NCI-H1105 treated with DMSO at 0.1 percent for 48 hours (cell line): Measurements from ENCODE around the gene ZNF337.
"Not testable (repeated sequence)": the region's sequence is repeated elsewhere in the genome, so short reads cannot be mapped to it uniquely, and the experiment has no call there.

Source experiments
- DNase-seq: peaks from one replicate; lab custom pipeline; 2025; lab: John Stamatoyannopoulos, UW

The ZNF337 gene

DNA sequence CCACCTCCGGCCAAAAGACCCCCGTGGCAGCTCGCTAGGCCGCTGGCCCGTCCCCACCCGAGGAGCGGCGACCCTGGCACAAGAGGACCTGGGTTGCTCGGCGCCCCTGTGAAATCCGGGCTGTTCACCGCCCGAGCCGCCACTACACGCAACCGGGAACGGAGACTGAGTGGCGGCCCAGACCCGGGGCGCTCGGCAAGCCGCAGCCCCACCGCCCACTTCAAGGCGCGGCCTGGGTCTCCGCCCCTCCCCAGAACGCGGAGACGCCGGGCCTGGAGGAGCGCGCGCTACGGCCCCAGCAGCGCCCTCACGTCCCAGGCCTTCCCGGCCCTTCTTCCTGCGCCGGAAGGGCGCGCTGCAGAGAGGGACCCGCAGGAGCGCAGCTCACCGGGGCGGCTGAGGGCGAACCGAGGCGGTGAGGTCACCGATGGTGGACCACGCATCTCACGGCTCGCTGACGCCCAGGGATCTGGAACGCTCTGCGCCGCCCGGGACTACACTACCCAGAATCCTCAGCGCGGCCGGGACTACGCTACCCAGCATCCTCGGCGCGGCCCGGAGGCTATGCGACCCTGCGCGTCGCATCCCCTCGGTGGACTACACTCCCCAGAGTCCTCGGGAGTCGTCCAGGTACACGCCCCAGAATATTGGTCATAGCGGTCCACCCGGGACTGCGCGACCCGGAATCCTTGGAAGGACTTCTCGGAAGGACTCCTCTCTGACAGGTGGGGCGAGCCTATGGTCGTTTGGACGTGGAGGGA is at the start of gene ZNF337:
Gene ZNF337 (minus strand): TSS at position 483 of the 761 bp plus-strand sequence. CDS start 10,436 bp downstream, outside the sequence.
- DNase-seq = peak; percentile 96

DNA sequence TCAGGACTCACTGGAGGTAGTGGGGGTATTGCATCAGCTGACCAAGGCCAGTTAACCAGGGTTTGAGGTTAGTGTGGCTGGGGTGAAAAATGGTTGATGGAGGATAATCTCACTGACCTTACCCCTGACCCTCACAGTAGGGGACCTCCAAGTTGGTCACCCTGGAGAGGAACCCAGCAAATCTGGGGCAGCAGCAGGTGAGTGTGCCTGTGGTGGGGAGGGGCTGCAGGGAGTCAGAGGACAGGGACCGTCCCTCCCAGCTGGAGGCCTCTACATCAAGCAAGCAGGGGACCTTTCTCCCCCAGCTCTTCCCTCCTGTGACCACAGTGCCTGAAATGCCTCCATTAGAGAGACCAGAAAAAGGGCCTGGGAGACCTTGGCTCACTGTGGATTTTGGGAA is 49.1 kb upstream of the ZNF337 start:
- no peak for DNase-seq

DNA sequence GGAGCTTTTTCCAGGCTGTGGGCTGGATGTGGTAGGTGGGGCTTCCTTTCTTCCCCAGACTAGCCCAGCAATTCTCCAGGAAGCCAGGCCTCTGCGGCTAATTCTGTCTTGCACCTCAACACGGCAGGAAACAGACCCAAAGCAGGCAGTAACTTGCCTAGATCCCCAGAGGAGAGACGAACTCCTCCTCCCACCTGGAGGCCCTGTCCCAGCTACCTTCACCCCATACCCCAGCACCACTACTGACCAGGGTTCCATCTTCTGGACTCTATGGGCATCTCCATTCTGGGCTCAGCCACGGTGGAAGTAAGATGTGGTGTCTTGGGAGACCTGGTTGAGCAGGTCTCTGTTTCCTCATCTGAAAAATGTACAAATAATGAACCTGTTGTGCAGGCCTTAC is 48.4 kb upstream of the ZNF337 start:
- DNase-seq = no peak

DNA sequence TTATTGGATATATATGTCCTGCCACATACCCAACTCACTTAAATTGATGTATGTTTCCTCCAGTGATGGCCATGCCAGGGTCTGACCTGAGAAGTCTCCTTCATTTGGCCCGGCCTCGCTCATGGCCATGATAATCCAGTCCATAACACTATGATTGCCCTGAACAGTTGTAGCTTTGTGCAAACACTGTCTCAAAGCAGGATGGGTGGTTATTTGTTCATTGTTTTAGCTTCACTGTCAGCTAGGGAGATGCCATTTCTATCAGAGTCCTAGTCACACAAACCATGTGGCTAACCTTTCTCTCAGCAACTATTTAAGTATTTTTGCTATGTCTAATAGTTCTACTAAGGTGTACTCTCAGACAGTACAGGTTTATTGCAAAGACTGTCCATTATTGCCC is 47.6 kb upstream of the ZNF337 start:
- no peak for DNase-seq

DNA sequence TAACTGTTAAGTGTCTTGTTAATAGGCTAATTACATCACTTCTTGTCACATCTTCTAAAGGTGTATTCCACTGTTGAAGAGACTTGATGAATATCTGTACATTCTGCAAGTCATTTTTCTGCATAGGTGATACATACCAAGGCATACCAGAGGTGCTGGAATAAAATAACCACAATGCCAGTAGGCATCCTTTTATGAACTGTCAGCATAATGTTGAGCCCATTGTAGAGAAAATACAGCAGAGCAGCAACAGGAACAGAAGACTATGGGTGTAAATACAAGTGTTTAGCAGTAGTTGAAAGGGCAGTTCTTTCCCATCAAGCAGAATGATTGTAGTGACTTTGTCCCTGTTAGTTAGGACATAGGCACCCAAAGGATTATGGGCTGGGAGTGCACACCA is 44.4 kb upstream of the ZNF337 start:
- no peak for DNase-seq

DNA sequence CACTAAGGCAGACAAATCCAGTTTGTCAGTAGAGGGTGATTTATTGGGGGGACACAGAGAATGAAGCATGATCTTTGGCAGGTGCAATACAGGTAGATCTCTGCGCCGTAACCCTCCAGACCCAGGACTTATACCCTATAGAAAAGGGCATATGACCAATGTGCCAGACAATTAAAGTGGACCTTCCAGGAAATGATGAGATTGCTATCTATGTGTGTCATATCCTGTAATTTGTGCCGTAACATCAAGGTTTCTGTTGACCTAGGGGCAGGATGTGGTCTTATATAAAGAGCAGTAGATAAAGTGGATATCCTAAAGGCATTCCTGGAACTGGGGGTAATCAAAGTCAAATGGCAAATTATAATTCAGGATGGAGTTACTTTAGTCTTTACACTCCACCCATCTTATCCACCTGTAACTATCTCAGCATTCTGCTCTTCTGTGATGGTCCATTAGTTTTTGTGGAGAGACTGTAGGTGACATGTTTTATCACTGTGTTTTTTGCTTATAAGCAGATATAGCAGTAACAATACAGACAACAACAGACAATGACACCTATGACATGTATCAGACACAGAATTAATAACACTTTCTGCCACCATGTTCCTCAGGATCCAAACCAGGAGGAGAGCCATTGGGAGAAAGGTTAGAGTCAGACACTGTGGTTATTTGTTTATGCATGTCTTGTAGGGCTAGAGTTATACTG is 43.1 kb upstream of the ZNF337 start:
- no peak for DNase-seq

DNA sequence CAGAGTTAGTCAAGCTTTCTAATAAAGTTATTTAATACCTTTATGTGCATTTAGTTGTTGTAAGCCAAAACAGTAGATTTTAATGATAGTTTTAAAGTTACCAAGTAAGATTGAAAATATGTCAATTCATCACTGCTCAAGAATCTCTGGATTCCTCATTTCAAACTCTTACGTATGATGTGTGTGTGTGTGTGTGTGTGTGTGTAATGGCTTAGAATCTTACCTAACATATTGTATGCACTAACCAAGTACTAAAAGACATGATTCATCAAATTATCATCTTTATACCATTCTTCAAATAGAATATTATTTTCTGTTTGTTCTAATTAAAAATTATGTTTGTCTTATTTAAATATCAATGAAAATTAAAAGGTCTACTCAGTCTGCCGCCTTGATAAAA is 41.5 kb upstream of the ZNF337 start:
- DNase-seq = no peak

DNA sequence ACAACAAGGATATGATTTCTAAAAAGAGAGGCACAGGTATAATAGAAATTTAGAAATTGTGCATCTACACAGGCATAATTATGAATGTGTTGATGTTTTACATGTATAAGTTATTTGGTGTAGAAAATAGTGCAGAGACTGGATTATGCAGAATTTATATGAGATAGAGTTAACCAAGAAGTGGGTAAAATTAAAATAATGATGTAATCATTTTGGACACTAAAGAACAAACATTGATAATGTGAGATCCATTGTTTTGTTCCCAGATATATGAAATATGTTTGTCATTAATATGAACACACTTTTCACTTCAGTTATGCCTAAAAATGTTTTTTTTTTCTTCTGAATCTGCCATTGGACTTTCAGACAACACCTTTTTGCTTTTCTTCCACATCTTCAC is 37.2 kb upstream of the ZNF337 start:
- DNase-seq = no peak

DNA sequence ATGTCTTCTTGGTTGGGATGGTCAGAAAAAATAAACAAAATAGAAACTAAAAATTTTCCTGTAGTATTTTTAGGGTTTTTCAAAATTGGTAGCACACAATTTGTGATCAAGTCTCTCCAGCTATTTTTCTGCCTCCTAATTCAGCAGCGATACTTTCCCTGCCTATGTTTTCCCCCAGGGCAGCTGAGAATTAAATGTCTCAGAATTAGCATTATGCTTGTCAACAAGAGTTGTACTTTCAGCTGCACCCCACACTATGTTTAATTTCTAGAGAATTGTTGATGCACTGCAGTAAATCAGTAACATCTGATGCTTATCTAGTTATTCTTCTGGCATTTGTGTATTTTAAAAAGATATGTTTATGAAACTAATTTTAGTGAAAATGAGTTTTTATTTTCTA is 34.2 kb upstream of the ZNF337 start:
- no peak for DNase-seq

DNA sequence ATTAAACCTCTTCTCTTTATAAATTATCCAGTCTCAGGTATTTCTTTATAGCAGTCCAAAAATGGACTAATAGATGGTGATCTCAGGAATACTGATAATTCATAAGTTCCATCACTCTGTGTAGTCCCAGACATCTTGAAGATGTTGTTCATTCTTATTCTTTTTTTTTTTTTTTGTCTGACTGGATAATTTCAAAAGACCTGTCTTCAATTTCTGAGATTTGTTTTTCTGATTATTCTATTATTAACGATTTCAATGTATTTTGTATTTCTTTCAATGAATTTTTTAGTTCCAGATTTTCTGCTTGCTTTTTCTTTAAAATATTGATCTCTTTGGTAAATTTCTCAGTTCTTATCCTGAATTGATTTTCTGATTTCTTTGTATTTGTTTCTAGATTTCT is 29.7 kb upstream of the ZNF337 start:
- no peak for DNase-seq

DNA sequence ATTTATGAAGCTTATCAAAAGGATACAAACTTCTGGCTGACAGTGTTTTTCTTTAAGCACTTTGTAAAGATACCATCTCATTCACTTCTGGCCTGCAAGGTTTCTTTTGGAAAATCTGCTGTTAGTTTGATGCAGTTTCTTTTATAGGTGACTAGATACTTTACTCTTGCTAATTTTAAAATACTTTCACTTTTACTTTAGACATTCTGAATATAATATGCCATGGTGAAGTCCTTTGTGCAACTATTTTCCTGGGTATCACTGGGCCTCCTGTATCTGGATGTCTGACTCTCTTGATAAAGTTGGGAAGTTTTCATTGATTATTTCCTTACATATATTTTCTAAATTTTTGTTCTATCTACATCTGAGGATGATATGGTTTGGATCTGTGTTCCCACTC is 29.0 kb upstream of the ZNF337 start:
- no peak for DNase-seq

DNA sequence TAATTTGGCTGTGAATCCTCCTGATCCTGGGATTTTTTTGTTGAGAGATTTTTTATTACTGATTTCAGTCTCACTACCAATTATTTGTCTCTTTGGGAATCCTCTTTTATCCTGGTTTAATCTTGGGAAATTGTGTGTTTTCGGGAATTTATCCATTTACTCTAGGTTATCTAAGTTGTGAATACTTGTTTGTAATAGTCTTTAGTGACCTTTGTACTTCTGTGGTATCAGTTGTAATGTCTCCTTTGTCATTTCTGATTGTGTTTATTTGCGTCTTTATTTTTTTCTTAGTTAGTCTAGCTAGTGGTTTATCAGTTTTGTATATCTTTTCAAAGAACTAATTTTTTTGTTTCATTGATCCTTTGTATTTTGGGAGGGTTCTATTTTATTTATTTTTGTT is 27.3 kb upstream of the ZNF337 start:
- no peak for DNase-seq

DNA sequence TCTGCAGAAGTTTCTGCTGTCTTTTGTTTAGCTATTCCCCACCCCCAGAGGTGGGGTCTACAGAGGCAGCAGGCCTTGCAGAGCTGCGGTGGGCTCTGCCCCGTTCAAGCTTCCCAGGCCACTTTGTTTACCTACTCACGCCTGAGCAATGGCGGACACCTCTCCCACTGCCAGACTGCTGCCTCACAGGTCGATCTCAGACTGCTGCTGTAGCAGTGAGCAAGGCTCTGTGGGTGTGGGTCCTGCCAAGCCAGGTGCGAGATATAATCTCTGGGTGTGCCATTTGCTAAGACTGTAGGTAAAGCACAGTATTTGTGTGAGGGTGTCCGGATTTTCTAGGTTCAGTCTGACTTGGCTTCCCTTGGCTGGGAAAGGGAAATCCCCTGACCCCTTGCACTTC is 23.6 kb upstream of the ZNF337 start:
- no peak for DNase-seq

DNA sequence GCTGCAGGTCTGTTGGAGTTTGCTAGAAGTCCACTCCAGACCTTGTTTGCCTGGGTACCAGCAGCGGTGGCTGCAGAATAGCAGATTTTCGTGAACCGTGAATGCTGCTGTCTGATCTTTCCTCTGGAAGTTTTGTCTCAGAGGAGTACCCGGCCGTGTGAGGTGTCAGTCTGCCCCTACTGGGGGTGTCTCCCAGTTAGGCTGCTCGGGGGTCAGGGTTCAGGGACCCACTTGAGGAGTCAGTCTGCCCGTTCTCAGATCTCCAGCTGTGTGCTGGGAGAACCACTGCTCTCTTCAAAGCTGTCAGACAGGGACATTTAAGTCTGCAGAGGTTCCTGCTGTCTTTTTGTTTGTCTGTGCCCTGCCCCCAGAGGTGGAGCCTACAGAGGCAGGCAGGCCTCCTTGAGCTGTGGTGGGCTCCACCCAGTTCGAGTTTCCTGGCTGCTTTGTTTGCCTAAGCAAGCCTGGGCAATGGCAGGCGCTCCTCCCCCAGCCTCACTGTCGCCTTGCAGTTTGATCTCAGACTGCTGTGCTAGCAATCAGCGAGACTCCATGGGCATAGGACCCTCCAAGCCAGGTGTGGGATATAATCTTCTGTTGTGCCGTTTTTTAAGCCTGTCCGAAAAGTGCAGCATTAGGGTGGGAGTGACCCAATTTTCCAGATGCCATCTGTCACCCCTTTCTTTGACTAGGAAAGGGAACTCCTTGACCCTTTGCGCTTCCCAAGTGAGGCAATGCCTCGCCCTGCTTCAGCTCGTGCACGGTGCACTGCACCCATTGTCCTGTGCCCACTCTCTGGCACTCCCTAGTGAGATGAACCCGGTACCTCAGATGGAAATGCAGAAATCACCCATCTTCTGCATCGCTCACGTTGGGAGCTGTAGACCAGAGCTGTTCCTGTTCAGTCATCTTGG is 22.5 kb upstream of the ZNF337 start:
- peak; percentile 34 for DNase-seq

DNA sequence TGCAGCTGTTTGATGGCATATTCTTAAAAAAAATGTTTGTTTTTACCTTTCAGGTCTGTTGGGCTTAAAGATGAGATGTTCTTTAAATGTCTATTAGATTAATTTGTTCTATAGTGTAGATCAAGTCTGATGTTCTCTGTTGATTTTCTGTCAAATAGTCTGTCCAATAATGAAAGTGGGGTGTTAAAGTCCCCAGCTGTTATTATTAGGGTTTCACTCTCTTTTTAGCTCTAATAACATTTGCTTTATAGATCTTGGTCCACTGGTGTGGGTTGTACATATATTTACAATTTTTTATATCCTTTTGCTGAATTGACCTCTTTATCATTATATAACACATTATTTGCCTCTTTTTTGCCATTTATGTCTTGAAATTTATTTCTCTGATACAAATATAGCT is 11.0 kb upstream of the ZNF337 start:
- DNase-seq = no peak

DNA sequence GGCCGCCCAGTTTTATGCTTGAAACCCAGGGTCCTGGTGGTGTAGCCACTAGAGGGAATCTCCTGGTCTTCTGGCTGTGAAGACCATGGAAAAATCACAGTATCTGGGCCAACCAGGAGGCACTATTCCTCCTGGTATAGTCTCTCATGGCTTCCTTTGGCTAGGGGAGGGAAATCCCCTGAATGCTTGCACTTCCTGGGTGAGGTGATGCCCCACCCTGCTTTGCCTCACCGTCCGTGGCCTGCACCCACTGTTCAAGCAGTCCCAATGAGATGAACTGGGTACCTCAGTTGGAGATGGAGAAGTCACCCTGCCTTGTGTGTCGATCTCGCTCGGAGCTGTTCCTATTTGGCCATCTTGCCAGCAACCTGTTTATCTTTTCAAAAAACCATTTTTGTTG is 10.1 kb upstream of the ZNF337 start:
- DNase-seq = no peak

DNA sequence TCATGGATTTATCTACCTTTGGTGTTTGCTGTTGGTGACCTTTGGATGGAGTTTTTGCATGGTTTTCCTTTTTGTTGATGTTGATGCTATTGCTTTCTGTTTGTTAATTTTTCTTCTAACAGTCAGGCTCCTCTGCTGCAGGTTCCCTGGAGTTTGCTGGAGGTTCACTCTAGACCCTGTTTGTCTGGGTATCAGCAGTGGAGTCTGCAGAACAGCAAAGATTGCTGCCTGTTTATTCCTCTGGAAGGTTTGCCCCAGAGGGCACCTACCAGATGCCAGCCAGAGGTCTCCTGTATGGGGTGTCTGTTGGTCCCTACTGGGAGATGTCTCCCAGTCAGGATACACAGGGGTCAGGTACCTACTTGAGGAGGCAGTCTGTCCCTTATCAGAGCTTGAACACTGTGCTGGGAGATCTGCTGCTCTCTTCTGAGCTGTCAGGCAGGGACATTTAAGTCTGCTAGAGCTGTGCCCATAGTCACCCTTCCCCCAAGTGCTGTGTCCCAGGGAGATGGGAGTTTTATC is 9.2 kb upstream of the ZNF337 start:
- no peak for DNase-seq

DNA sequence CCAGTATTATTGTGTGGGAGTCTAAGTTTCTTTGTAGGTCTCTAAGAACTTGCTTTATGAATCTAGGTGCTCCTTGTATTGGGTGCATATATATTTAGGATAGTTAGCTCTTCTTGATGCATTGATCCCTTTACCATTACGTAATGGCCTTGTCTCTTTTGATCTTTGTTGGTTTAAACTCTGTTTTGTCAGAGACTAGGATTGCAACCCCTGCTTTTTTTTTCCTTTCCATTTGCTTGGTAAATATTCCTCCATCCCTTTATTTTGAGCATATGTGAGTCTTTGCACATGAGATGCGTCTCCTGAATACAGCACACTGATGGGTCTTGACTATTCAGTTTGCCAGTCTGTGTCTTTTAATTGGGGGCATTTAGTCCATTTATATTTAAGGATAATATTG is 7.7 kb upstream of the ZNF337 start:
- not testable (repeated sequence) for DNase-seq

DNA sequence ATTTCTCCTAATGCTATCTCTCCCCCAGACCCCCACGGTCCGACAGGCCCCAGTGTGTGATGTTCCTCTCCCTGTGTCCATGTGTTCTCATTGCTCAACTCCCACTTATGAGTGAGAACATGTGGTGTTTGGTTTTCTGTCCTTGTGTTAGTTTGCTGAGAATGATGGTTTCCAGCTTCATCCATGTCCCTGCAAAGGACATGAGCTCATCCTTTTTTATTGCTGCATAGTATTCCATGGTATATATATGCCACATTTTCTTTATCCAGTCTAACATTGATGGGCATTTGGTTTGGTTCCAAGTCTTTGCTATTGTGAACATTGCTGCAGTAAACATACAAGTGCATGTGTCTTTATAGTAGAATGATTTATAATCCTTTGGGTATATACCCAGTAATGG is 4.2 kb upstream of the ZNF337 start:
- not testable (repeated sequence) for DNase-seq

DNA sequence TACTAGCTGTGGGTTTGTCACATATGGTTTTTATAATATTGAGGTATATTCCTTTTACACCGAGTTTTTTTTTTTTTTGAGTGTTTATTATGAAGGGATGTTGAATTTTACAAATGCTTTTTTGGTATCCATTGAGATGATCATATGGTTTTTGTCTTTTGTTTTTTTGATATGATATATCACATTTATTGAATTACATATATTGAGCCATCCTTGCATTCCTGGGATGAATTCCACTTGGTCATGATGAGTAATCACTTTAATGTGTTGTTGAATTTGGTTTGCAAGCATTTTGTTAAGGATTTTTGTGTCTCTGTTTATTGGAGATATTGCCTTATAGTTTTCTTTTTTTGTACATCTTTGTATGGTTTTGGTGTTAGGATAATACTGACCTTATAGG is 3.3 kb upstream of the ZNF337 start:
- no peak for DNase-seq

DNA sequence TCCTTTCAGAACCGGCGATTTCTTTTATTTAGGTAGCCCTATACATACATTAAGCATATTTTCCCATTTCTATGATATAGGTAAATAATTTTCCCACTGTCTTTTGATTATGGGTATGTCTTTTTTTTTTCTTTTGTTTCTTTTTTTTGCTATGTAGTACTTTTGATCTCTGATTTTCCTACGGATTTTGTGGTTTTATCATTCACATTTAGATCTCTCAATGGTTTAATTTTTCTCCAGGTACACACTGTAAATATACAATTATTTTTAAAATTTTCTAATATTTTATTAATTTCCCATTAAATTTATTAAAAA is 436 bp upstream of the ZNF337 start:
- no peak for DNase-seq

DNA sequence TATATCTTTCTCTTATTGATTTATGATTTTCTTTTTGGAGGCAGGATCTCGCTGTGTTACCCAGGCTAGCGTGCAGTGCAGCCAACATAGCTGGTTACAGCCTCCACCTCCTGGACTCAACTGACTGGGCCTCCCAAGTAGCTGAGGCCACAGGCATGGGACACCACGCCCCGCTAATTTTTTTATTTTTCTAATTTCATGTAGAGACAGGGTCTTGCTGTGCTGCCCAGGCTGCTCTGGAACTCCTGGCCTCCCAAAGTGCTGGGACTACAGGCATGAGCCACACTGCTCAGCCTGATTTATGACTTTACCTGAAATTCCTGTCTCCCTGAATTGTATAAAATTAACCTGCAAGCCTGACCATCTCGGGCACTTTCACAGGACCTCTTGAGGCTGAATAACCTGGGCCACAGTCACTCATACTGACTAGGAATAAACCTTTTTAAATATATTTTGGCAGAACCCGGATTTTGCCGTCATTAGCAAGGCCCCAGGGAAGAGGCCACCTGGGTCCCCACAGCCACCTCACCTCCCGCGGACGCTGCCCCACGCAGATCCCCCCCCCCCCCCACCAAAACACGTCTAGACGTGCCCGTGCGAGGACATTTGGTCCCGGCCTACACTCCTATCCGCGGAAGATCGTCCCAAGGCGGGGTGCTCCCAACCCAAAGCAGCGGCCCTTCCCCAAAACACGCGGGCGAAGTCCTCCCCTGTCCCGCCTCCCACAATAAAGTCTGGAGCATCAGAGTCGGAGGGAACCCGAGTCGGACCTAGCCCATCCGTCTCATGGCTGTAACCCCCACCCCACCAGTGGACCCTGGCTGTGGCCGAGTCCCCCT is 902 bp downstream of the ZNF337 start:
- no peak for DNase-seq
